ENCODE measurements around the gene BBS2. TPM values are rescaled to one million over a fixed set of nuclear protein-coding genes. Genes with fewer than 3 reads are reported as not detected.

BBS2 gene
- total and polyA plus RNA-seq, 2 of the 4 experiments (the other 2 are of a cell fraction) = 18.6 to 32.3 TPM

Other genes starting within 250 kb of the BBS2 start
- 215 and 216 TPM in 2 replicates for gene AMFR, start 94.5 kb downstream of the BBS2 start, total RNA-seq (2012; rRNA removed)
- 60.7 and 74.3 TPM in 2 replicates for gene AMFR, start 94.5 kb downstream of the BBS2 start, polyA plus RNA-seq (2012; rRNA removed)
- gene NUDT21, start 68.7 kb downstream of the BBS2 start, total RNA-seq (2012; rRNA removed) = 165 and 166 TPM in 2 replicates
- 52.4 and 60.9 TPM in 2 replicates for gene NUDT21, start 68.7 kb downstream of the BBS2 start, polyA plus RNA-seq (2012; rRNA removed)
- gene OGFOD1, start 68.5 kb downstream of the BBS2 start, total RNA-seq (2012; rRNA removed) = 102 and 103 TPM in 2 replicates
- gene OGFOD1, start 68.5 kb downstream of the BBS2 start, polyA plus RNA-seq (2012; rRNA removed) = 39.2 and 43.5 TPM in 2 replicates
- not detected in 2 replicates for gene MT4, start 45.0 kb upstream of the BBS2 start, total RNA-seq (2012; rRNA removed)
- gene MT4, start 45.0 kb upstream of the BBS2 start, polyA plus RNA-seq (2012; rRNA removed) = not detected in 2 replicates
- gene MT3, start 69.5 kb upstream of the BBS2 start, total RNA-seq (2012; rRNA removed) = not detected in 2 replicates
- 0.62 and 0.70 TPM in 2 replicates for gene MT3, start 69.5 kb upstream of the BBS2 start, polyA plus RNA-seq (2012; rRNA removed)
- 25.5 and 55.5 TPM in 2 replicates for gene MT2A, start 88.6 kb upstream of the BBS2 start, total RNA-seq (2012; rRNA removed)
- gene MT2A, start 88.6 kb upstream of the BBS2 start, polyA plus RNA-seq (2012; rRNA removed) = 588 and 621 TPM in 2 replicates
- 137 and 166 TPM in 2 replicates for gene MT1E, start 105.8 kb upstream of the BBS2 start, total RNA-seq (2012; rRNA removed)
- 733 and 821 TPM in 2 replicates for gene MT1E, start 105.8 kb upstream of the BBS2 start, polyA plus RNA-seq (2012; rRNA removed)
- not detected in 2 replicates for gene MT1M, start 112.6 kb upstream of the BBS2 start, total RNA-seq (2012; rRNA removed)
- 0.10 TPM in 1 of 2 replicates, not detected in the other for gene MT1M, start 112.6 kb upstream of the BBS2 start, polyA plus RNA-seq (2012; rRNA removed)
- 1.9 TPM in 1 of 2 replicates, not detected in the other for gene MT1A, start 118.6 kb upstream of the BBS2 start, total RNA-seq (2012; rRNA removed)
- 0.60 and 1.6 TPM in 2 replicates for gene MT1A, start 118.6 kb upstream of the BBS2 start, polyA plus RNA-seq (2012; rRNA removed)
- not detected in 2 replicates for gene MT1B, start 131.9 kb upstream of the BBS2 start, total RNA-seq (2012; rRNA removed)
- not detected in 2 replicates for gene MT1B, start 131.9 kb upstream of the BBS2 start, polyA plus RNA-seq (2012; rRNA removed)
- not detected in 2 replicates for gene MT1F, start 137.9 kb upstream of the BBS2 start, total RNA-seq (2012; rRNA removed)
- gene MT1F, start 137.9 kb upstream of the BBS2 start, polyA plus RNA-seq (2012; rRNA removed) = 0.56 and 1.1 TPM in 2 replicates
- not detected in 2 replicates for gene MT1G, start 148.0 kb upstream of the BBS2 start, total RNA-seq (2012; rRNA removed)
- gene MT1G, start 148.0 kb upstream of the BBS2 start, polyA plus RNA-seq (2012; rRNA removed) = 0.48 and 0.56 TPM in 2 replicates
- gene MT1H, start 149.8 kb upstream of the BBS2 start, total RNA-seq (2012; rRNA removed) = not detected in 2 replicates
- gene MT1H, start 149.8 kb upstream of the BBS2 start, polyA plus RNA-seq (2012; rRNA removed) = not detected in 2 replicates
- gene MT1X, start 162.4 kb upstream of the BBS2 start, total RNA-seq (2012; rRNA removed) = 5.6 and 37.2 TPM in 2 replicates
- 117 and 170 TPM in 2 replicates for gene MT1X, start 162.4 kb upstream of the BBS2 start, polyA plus RNA-seq (2012; rRNA removed)
- gene NUP93, start 210.1 kb upstream of the BBS2 start, total RNA-seq (2012; rRNA removed) = 70.3 and 72.6 TPM in 2 replicates
- 54.6 and 55.3 TPM in 2 replicates for gene NUP93, start 210.1 kb upstream of the BBS2 start, polyA plus RNA-seq (2012; rRNA removed)